Uterus (tissue), 2 donors: Measurements from ENCODE around the gene VMP1.

Experiments
- POLR2A ChIP-seq, 2 donors: fragments of 450-650 bp; IDR thresholded peaks; one replicate each; pipeline ENCODE4 v1.6.1; 2016; ENCODE audit warnings: antibody characterized with exemption in 2 of 2, mild to moderate bottlenecking in 1 of 2, moderate library complexity in 1 of 2
- TF ChIP-seq, protein P1 (sequence below), 4 experiments: fragments of 200-600 bp in 2 of 4; fragments of 450-650 bp in 2 of 4; sonication (generic) in 2 of 4; IDR thresholded peaks; one replicate each; pipeline ENCODE4 v1.5.1; 2016 to 2019; ENCODE audit warnings: antibody characterized with exemption in 4 of 4, mild to moderate bottlenecking in 2 of 4, moderate library complexity in 1 of 4

- no peak for TF ChIP-seq POLR2A (IDR thresholded peaks at IDR 0.05)
- TF ChIP-seq, protein P1, sequence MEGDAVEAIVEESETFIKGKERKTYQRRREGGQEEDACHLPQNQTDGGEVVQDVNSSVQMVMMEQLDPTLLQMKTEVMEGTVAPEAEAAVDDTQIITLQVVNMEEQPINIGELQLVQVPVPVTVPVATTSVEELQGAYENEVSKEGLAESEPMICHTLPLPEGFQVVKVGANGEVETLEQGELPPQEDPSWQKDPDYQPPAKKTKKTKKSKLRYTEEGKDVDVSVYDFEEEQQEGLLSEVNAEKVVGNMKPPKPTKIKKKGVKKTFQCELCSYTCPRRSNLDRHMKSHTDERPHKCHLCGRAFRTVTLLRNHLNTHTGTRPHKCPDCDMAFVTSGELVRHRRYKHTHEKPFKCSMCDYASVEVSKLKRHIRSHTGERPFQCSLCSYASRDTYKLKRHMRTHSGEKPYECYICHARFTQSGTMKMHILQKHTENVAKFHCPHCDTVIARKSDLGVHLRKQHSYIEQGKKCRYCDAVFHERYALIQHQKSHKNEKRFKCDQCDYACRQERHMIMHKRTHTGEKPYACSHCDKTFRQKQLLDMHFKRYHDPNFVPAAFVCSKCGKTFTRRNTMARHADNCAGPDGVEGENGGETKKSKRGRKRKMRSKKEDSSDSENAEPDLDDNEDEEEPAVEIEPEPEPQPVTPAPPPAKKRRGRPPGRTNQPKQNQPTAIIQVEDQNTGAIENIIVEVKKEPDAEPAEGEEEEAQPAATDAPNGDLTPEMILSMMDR (IDR thresholded peaks at IDR 0.05), result no peak
Observed at GRCh38 chr17:59702304-59702703, 5.2 kb upstream of the VMP1 start.
